ENCODE data around the gene GRIN2B. TPM values are rescaled to one million over a fixed set of nuclear protein-coding genes. Genes with fewer than 3 reads are reported as not detected.

Gene GRIN2B
- total RNA-seq (2016; rRNA removed; fragmentation: Illumina TruSeq; extraction: Trizol) = 0.03 and 0.13 TPM in 2 replicates
- total RNA-seq (2016; cell fraction: cytosol; rRNA removed; fragmentation: Illumina TruSeq; extraction: Trizol; ENCODE audit: low read depth) = under 0.01 TPM in 1 of 2 replicates, not detected in the other
- total RNA-seq (2016; cell fraction: insoluble cytoplasmic fraction; rRNA removed; fragmentation: Illumina TruSeq; extraction: Trizol) = 0.04 and 0.06 TPM in 2 replicates
- total RNA-seq (2016; cell fraction: membrane; rRNA removed; fragmentation: Illumina TruSeq; extraction: Trizol) = 0.03 TPM in 2 replicates
- 0.06 and 0.19 TPM in 2 replicates for total RNA-seq (2016; cell fraction: nucleus; rRNA removed; fragmentation: Illumina TruSeq; extraction: Trizol)
- polyA plus RNA-seq (2011; rRNA removed) = 0.05 and 0.07 TPM in 2 replicates
- polyA plus RNA-seq (2011; cell fraction: cytosol; rRNA removed) = 0.06 and 0.11 TPM in 2 replicates
- polyA plus RNA-seq (2011; cell fraction: nucleus; rRNA removed) = 0.10 and 0.32 TPM in 2 replicates
- polyA plus RNA-seq (2012) = 0.08 and 0.21 TPM in 2 replicates
- 0.03 TPM in 1 of 2 replicates, not detected in the other for polyA plus RNA-seq (2016; cell fraction: cytosol; fragmentation: Illumina TruSeq; extraction: Trizol; ENCODE audit: low read depth)
- polyA plus RNA-seq (2016; cell fraction: insoluble cytoplasmic fraction; fragmentation: Illumina TruSeq; extraction: Trizol; ENCODE audit: low read depth) = 0.03 and 0.05 TPM in 2 replicates
- polyA plus RNA-seq (2016; cell fraction: membrane; fragmentation: Illumina TruSeq; extraction: Trizol; ENCODE audit: low read depth) = 0.03 TPM in 1 of 2 replicates, not detected in the other
- 0.11 and 0.18 TPM in 2 replicates for polyA plus RNA-seq (2016; cell fraction: nucleus; fragmentation: Illumina TruSeq; extraction: Trizol; ENCODE audit: insufficient read depth, low read depth)
- 0.54 TPM in 1 of 2 replicates, not detected in the other for polyA minus RNA-seq (2011; rRNA and poly(A)+ RNA removed; ENCODE audit: low replicate concordance)
- not detected in 2 replicates for polyA minus RNA-seq (2011; cell fraction: cytosol; rRNA and poly(A)+ RNA removed)
- polyA minus RNA-seq (2011; cell fraction: nucleus; rRNA and poly(A)+ RNA removed) = 0.12 and 0.13 TPM in 2 replicates
- Bru-seq, nascent RNA = percentile 11 among the genes with signal in this experiment
- BruChase-seq, experiment 1, labeled RNA remaining after a 6-hour chase = percentile 8 among the genes with signal in this experiment
- percentile 9 among the genes with signal in this experiment for BruChase-seq, experiment 2, labeled RNA remaining after a 2-hour chase
- long read RNA-seq, experiment 1 = 0 reads
- long read RNA-seq, experiment 2 = 0 reads

GRCh38 chr12:13981296-13981962, at the start of gene GRIN2B:
Gene GRIN2B (minus strand): TSS chr12:13981602. CDS start chr12:13866208, 115,394 bp downstream.
- no TSS peak for BruUV-seq (replicated peaks)
- POLR2A ChIA-PET = no interaction called here
- Histone ChIP-seq H3K4me2 (ENCODE audit: low read depth, low read length) (no peak within 1 kb of the TSS), H4K20me1 (ENCODE audit: insufficient read depth, low read length) (no peaks in the 10 kb centered on the region), H3K27ac (ENCODE audit: extremely low read length, insufficient read depth, low read length) (no peak within 1 kb of the TSS), H3K4me3 (replicated peaks in 1 of 3; ENCODE audit: insufficient read depth in 1 of 3, low read depth in 2 of 3, low read length in 3 of 3) (no peak within 1 kb of the TSS), H3K27me3 (ENCODE audit: control insufficient read depth in 1 of 2, insufficient read depth in 2 of 2, low read length in 2 of 2) (peaks cover 1 to 22% of the 10 kb centered on the region in 2 experiments; a peak in 4 of 5 replicates), H3K4me1 (ENCODE audit: insufficient read depth, low read length) (no peaks in the 10 kb centered on the region), H2AFZ (ENCODE audit: low read length) (no peak within 1 kb of the TSS), H3K9me3 (ENCODE audit: low read length) (no peaks in the 10 kb centered on the region), H3K36me3 (replicated peaks in 1 of 2; ENCODE audit: control insufficient read depth in 1 of 2, insufficient read depth in 2 of 2, low read length in 2 of 2) (no peaks in the 10 kb centered on the region), H3K9ac (ENCODE audit: insufficient read depth, low read depth, low read length) (no peak within 1 kb of the TSS), H3K79me2 (ENCODE audit: insufficient read depth, low read length) (no peaks in the 10 kb centered on the region)
- CTCF ChIA-PET (ENCODE audit: low intra/inter-chr PET ratio, low total read pairs) = no interaction called here
- no peak for FAIRE-seq
- intact Hi-C loops (cut with micrococcal nuclease; ENCODE audit: unreplicated experiment) = no loop called here
- TF ChIP-seq ZNF879 (CRISPR knock-in tag; IDR thresholded peaks at IDR 0.05) (no peak), ZNF672 (CRISPR knock-in tag; IDR thresholded peaks at IDR 0.05) (no peak), ZNF598 (CRISPR knock-in tag; IDR thresholded peaks at IDR 0.05; ENCODE audit: borderline replicate concordance) (no peak), RBAK (CRISPR knock-in tag; IDR thresholded peaks at IDR 0.05) (no peak)
- in situ Hi-C loops (cut with HindIII; ENCODE audit: extremely low pct_ligation_motif_present, low pct_unique_long_range_greater_than_20kb) = no loop called here
- 38% methylated on average over 37 of the region's 37 CpGs for WGBS (ENCODE audit: low lambda C conversion rate)
- ATAC-seq = no peak
- DNase-seq (ENCODE audit: low spot score) = no peak

Measured in HepG2 (cell line).